Nephron progenitor cell (in vitro differentiated cells): Measurements from ENCODE around the gene KHNYN.
A peak's percentile ranks its signal among the peaks of the same experiment; 100 is the strongest.

Experiments
- DNase-seq: peaks from one replicate; pipeline ENCODE4 v3.0.0; 2021
- H3K27ac Mint-ChIP-seq: 2 replicates; pipeline ENCODE4 v1.8.0; 2021; ENCODE audit warnings: mild to moderate bottlenecking, moderate library complexity, mixed read lengths
- H3K27me3 Mint-ChIP-seq: 2 replicates; pipeline ENCODE4 v1.8.0; 2021; ENCODE audit warnings: mild to moderate bottlenecking, low read depth, mixed read lengths; ENCODE audit not compliant: poor library complexity
- H3K36me3 Mint-ChIP-seq: 2 replicates; pipeline ENCODE4 v1.8.0; 2021; ENCODE audit warnings: low read depth, mixed read lengths
- H3K4me1 Mint-ChIP-seq: 2 replicates; pipeline ENCODE4 v1.8.0; 2021; ENCODE audit warnings: mixed read lengths
- H3K4me3 Mint-ChIP-seq: 2 replicates; pipeline ENCODE4 v1.8.0; 2021; ENCODE audit warnings: mild to moderate bottlenecking, moderate library complexity, mixed read lengths
- H3K9me3 Mint-ChIP-seq: 2 replicates; pipeline ENCODE4 v1.8.0; 2021; ENCODE audit warnings: mild to moderate bottlenecking, moderate library complexity, mixed read lengths
- TF ChIP-seq, protein P1 (sequence below): fragments of 200-600 bp; sonication (generic); IDR thresholded peaks from 2 replicates; pipeline ENCODE4 v1.5.0; 2021; ENCODE audit warnings: antibody characterized with exemption

KHNYN gene

DNA sequence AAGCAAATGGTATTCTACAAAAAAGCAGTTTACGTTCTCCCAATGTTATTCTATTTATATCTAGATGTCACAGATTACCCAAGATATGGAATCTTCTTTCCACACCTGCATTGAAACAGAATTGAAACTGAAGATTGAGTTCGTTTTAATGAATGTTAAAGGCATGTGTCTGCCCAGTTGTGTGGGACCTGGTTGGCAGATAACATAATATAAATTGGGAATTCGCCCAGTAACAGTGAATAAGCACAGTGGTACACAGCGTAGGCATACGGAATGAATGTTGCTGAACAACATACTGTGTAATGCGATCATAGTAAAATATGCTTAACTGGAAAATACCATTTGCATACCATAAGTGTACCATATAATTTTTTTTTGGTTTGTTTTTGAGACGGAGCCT is 4.3 kb downstream of the KHNYN start:
- Mint-ChIP-seq H3K4me3 (no peak overlapping the region), H3K27ac (no peak overlapping the region), H3K9me3 (no peaks in the 10 kb centered on the region), H3K36me3 (peaks cover 36% of the 10 kb centered on the region), H3K4me1 (peaks cover 43% of the 10 kb centered on the region), H3K27me3 (peaks cover 2% of the 10 kb centered on the region)
- TF ChIP-seq, protein P1, sequence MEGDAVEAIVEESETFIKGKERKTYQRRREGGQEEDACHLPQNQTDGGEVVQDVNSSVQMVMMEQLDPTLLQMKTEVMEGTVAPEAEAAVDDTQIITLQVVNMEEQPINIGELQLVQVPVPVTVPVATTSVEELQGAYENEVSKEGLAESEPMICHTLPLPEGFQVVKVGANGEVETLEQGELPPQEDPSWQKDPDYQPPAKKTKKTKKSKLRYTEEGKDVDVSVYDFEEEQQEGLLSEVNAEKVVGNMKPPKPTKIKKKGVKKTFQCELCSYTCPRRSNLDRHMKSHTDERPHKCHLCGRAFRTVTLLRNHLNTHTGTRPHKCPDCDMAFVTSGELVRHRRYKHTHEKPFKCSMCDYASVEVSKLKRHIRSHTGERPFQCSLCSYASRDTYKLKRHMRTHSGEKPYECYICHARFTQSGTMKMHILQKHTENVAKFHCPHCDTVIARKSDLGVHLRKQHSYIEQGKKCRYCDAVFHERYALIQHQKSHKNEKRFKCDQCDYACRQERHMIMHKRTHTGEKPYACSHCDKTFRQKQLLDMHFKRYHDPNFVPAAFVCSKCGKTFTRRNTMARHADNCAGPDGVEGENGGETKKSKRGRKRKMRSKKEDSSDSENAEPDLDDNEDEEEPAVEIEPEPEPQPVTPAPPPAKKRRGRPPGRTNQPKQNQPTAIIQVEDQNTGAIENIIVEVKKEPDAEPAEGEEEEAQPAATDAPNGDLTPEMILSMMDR: no peak
- no peak for DNase-seq

DNA sequence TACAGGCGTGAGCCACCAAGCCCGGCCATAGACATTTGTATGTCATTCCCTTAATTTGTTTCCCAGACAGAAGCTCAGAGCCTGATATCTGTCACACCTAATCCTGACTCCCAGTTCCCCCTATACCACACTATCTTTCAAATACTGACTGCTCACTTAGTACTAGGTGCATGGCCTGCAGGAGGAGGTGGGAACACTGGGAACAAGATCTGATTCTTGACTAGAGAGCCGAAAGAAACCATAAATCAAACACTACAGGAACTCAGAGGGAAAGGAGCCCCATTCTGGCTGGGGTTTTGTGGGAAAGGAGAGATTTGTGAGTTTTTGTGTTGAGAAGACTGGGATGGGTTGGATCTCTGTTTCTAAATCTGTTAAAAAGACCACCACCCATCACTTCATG is 4.9 kb downstream of the KHNYN start:
- peaks cover 39% of the 10 kb centered on the region for H3K4me1 Mint-ChIP-seq
- H3K9me3 Mint-ChIP-seq: no peaks in the 10 kb centered on the region
- H3K36me3 Mint-ChIP-seq: peaks cover 41% of the 10 kb centered on the region
- TF ChIP-seq, protein P1: no peak
- no peak overlapping the region for H3K4me3 Mint-ChIP-seq
- H3K27me3 Mint-ChIP-seq: peaks cover 2% of the 10 kb centered on the region
- peak overlapping the region; percentile 58 for H3K27ac Mint-ChIP-seq
- DNase-seq: no peak

DNA sequence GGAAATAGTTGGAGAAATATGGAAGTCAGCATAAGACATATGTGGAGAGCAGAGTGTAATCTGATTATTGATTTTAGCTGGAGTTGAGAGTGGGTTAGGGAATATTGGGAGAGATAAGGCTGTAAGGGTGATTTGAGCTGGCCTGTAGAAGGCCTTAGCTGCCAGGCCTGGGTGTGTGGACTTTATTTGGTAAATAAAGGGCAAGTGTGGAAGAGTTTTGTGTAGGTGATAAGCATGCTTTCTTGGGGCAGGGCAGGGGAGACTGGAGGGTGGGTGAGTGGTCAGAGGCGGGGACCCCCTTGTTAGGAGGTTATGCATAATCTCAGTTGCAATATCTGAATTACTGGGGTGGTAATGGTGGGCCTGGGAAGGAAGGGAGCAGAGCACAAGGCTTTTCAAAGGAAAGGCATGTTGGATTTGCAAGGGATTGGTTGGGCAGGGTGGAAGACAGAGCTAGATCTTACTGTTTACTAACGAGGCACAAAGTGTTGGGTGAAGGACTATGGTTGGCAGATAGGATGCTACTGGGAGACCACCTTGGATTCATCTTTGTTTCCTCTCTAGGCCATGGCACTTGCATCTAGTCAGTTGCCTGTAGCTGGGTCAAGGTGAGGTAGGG is 5.5 kb downstream of the KHNYN start:
- peaks cover 41% of the 10 kb centered on the region for H3K4me1 Mint-ChIP-seq
- no peaks in the 10 kb centered on the region for H3K9me3 Mint-ChIP-seq
- no peak overlapping the region for H3K4me3 Mint-ChIP-seq
- H3K36me3 Mint-ChIP-seq: peaks cover 42% of the 10 kb centered on the region
- no peak for DNase-seq
- no peak overlapping the region for H3K27ac Mint-ChIP-seq
- peaks cover 2% of the 10 kb centered on the region for H3K27me3 Mint-ChIP-seq
- TF ChIP-seq, protein P1: no peak

DNA sequence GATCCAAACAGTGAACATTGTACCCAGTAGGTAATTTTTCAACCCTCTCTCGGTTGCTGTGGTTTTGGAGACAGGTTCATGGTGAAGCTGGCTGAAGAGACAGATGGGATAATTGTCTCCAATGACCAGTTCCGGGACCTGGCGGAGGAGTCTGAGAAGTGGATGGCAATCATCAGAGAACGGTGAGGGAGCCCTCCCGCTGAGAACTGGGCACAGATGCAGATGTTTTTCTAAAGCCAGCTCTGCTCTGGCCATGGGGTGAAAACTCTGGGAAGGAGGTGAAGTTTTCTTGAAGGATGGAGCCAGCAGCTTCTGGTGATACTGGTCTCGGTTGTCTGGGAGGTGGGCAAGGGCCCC is 6.2 kb downstream of the KHNYN start:
- H3K27me3 Mint-ChIP-seq: peaks cover 2% of the 10 kb centered on the region
- H3K27ac Mint-ChIP-seq: no peak overlapping the region
- no peak overlapping the region for H3K4me3 Mint-ChIP-seq
- no peaks in the 10 kb centered on the region for H3K9me3 Mint-ChIP-seq
- peaks cover 46% of the 10 kb centered on the region for H3K4me1 Mint-ChIP-seq
- peaks cover 48% of the 10 kb centered on the region for H3K36me3 Mint-ChIP-seq
- DNase-seq: no peak
- TF ChIP-seq, protein P1: no peak

DNA sequence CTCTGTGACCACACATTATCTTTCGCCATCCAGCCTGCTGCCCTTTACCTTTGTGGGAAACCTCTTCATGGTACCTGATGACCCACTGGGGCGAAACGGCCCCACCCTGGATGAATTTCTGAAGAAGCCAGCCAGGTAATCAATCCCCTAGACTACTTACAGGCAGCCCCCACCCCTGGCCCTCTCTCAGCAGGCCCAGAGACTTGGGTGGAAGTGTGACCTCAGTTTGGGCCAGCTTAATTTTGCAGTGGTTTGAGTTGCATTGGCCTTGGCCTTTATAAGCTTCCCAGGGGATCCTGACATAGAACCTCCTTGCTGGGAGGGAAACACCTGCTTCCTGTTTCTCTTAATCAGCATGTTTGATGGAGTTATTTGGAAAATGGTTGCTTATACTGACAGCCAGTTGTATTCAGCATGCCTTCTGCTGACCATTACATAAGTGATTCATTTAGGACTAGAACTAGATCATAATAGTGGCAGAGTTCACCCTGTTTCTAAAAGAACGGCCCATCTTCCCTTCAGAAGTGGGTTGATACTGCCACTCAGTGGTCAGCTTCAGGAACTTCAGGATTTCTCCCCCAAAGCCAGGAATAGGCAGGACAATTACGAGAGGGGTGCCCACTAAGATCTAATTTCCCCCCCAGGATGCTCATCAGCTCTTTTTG is 6.7 kb downstream of the KHNYN start:
- no peak overlapping the region for H3K4me3 Mint-ChIP-seq
- H3K4me1 Mint-ChIP-seq: peaks cover 46% of the 10 kb centered on the region
- TF ChIP-seq, protein P1: peak; percentile 74
- H3K36me3 Mint-ChIP-seq: peaks cover 48% of the 10 kb centered on the region
- H3K27me3 Mint-ChIP-seq: peaks cover 2% of the 10 kb centered on the region
- H3K27ac Mint-ChIP-seq: no peak overlapping the region
- no peaks in the 10 kb centered on the region for H3K9me3 Mint-ChIP-seq
- peak; percentile 39 for DNase-seq
